GM12873 (cell line): Measurements from ENCODE around the gene MTAP.

Experiments used
- CTCF ChIP-seq: IDR thresholded peaks from 2 replicates; pipeline ENCODE4 v1.5.1; 2012; ENCODE audit warnings: low read depth, mild to moderate bottlenecking, moderate library complexity, low read length, control low read depth; ENCODE audit not compliant: insufficient read depth; ENCODE audit errors: missing control alignments

MTAP gene

DNA sequence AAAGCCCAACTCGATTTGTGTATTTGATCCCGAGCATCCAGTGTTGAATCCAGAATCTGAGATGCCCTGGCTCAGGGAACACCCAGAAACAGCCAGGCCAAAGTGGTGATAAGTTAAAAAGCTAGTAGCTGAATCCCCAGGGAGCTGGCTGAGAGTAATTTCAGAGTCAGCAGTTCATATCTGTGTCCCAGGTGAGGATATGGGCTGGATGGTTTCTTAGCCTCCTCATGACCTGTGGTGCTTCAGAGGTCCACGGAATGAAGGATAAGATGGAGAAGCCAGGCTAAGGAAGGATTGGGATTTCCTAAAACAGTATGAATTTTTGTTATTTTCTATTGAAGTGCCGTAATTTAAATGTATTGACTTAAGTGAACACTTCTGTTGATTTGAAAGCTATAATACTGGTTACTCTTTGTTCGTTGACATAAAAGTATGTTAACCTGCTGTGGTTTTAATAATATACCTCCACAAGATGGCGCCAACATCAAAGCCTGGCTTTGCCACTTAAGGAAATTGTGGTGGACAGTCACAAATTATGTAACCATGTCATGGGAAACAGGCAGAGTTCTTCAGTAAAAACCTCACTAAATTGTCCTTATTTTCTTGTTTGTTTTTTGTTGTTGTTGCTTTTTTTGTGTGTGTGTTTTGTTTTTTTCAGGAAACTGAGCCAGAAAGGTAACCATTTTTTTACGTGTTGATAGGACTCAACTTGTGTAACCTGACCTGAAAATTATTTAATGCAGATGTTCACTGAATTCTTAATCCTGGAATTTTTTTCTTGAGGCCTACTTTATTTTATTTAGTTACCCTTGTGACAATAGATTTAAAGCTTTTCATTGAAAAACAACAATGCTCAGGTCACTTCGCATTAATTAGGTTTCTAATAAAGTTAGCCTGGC lies 11.4 kb downstream of the MTAP start:
- peak; percentile 64 for TF ChIP-seq CTCF

DNA sequence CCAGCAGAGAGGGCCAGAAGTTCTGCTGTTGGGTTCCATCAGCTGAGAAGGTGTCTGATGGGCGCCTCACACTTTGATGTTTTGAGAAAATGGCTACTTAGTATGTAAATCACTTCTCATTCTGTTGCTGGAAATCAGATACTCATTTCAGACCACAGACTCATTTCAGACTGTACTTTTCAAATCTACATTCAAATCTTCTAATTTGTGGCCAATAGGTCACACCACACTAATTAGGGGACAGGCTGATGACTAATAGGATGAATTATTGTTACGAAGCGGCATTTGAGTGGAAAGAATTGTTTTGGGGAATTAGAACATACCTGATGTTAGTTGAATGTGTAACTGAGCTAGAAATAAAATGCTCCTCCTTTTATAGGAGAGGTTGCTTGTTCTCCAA lies 13.2 kb downstream of the MTAP start:
- no peak for TF ChIP-seq CTCF

DNA sequence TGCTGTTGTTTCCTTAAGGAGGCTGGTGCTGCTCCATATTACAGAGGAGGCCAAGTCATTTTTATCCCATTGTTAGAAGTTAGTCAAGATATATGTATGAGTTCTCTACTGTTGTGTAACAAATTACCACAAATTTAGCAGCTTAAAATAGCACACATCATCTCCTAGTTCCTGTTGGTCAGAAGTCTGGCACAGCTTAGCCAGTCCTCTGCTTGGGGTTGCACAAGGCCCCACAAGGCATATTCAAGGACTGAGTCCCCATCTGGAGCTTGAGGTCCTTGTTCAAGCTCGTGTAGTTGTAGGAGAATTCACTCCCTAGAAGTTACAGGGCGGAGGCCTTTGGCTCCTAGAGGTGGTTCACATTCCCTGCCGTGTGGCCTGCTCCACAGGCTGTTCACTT lies 14.7 kb downstream of the MTAP start:
- no peak for TF ChIP-seq CTCF

DNA sequence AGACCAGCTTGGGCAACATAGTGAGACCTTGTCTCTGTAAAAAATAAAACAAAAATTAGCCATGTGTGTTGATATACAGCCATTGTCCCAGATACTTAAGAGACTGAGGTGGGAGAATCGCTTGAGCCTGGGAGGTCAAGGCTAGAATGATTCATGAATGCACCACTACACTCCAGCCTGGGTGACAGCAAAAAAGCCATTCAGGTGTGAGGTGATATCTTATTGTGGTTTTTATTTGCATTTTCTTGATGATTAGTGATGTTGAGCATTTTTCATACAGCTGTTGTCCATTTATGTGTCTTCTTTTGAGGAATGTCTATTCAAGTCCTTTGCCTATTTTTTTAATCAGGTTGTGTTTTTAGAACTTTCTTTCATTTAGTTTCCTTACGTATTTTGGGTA lies 23.2 kb downstream of the MTAP start:
- TF ChIP-seq CTCF = no peak

DNA sequence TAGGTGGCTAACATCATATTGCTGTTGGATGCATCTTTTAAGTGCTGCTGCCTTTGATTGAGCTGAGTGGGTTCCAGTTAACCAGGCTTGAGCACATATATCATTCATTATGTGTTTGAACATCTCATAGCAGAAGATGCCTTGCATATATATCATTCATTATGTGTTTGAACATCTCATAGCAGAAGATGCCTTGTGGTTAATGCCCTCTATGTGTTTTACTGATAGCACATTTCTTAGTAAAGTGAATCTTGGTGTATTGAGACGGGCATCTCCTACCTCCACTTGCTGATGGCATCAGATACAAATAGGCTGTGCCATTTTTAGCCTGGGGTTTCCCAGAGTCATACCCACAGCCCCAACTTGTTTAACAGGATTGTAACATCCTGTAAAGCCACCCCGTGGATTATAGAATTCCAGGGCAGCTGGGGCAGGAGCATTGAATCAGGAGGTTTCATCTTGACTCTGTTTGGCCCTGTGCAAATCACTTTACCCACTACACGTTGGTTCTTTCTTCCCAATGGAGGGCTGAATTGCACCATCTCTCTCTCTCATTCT lies 26.5 kb downstream of the MTAP start:
- no peak for TF ChIP-seq CTCF

DNA sequence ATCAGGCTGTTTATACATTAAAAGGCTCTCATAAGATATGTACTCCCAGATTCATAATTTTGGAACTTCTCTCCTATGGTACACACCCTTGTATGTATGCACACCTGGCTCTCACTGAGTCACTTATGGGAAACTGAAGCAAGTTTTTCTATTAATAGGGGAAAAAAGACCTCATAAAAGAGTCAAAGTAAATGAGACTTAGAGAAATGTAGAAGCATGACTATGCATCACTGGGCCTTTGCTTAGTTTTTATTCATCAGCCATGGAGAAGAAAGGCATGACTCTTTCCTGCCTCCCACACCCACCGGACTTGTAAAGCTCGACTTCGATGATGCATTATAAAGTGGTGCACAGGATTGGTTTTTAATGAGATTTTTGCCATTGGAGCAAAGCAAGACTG lies 28.2 kb downstream of the MTAP start:
- no peak for TF ChIP-seq CTCF

DNA sequence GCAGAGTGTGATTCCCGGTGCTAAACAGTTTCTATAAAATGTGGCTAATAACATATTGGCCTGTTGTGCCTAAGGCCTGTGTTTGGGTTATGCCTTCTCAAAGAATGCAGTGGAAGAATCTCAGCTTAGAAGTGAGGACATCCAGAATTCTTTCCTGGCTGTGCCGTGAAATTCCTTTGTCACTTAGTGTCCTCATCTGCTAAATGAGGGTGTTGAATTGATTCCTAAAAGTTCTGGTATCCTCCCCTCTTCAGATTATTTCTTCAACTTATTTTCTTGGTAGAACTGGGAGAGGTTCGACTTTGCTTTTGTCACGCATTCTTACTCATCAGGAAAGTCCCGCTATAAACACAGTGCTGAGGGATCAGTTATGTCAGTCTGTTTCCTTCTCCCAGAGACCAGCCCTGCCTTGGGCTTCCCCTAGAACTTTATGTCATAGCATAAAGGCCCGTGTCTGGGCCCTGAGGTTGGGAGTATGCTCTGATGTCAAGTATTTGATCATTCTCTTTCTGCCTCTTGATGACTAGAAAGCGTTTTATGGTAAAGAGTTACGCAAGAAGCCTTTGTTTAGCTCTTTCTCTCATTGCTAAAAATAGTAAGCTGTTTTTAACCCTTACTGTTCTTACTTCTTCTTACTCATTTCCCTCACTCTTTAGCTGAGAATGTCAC lies 29.5 kb downstream of the MTAP start:
- TF ChIP-seq CTCF = no peak
